ENCODE data around the gene GPR160. TPM values are rescaled to one million over a fixed set of nuclear protein-coding genes. Genes with fewer than 3 reads are reported as not detected.
A peak's percentile ranks its signal among the peaks of the same experiment; 100 is the strongest.

The GPR160 gene
- total and polyA plus RNA-seq, 3 donors from 2014 or later = 3.9 to 10.4 (median 4.2) TPM

DNA sequence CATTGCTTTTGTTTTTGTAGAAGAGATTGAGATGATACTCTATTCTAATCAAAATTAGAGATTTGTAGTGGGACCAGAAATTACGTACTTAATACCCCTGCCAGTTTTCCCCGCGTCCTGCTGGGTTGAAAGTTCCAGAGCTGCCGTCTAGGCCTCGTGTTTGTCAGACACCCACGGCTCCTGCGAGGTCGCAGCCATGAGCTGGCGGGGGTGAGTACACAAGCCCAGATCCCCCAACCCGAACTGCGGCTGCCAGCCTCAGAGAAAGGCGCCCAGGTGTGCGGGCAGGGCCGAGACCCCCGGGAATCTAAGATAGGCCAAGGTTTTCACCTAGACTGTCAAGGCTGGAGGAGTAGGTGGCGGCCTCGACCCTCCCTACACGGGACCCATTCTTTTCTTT, 26.3 kb downstream of the GPR160 start:
- Histone ChIP-seq H3K9me3 (no peaks in the 10 kb centered on the region), H3K4me3 (peak overlapping the region in 1 of 2 donors; percentile 5), H3K36me3 (ENCODE audit: low read depth, missing control alignments) (no peaks in the 10 kb centered on the region), H3K27me3 (no peaks in the 10 kb centered on the region), H3K27ac (no peak overlapping the region), H3K4me1 (no peaks in the 10 kb centered on the region)
- TF ChIP-seq CTCF (IDR thresholded peaks at IDR 0.05) (no peak), POLR2A (IDR thresholded peaks at IDR 0.05) (no peak)
- 29 to 62% methylated on average over 18 of the region's 18 CpGs for WGBS, 2 donors
- DNase-seq = no peak
- intact Hi-C loops (cut with DNase I; ENCODE audit: low total_unique reads) = no loop called here

DNA sequence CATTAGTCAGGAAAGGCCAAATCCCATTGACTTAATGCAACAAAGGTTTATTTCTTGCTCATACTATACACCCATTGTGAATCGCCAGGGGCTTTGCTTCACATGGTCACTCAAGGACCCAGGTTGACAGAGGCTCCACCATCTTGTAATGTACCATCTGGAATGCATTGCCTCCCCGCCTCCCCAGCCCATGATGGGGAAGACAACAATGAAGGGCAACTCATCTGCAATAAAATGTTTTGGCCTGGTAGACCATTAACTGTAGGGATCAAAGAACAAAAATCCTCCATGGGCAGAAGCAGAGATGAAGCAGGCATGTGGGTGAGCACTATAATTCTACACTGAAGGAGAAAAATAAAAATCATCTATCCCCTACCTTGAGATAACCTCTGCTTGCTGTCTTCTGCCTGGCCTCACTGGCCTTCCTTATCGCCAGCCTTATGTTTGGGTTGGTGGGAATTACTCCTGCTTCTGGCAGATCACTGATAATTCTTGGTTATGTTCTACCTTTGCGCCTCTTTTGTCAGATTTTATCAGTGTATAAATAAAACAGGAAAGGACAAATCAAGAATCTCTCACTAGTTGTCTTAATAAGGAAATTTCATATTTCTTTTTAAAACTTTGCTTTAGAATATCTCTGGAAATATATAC, 37.8 kb downstream of the GPR160 start:
- H3K36me3 ChIP-seq (ENCODE audit: low read depth, missing control alignments) = no peaks in the 10 kb centered on the region
- intact Hi-C loops (cut with DNase I; ENCODE audit: low total_unique reads) = no loop called here
- no peaks in the 10 kb centered on the region for H3K27me3 ChIP-seq
- 82% methylated on average over 4 of the region's 4 CpGs for WGBS, 2 donors
- TF ChIP-seq POLR2A (IDR thresholded peaks at IDR 0.05) (no peak), CTCF (IDR thresholded peaks at IDR 0.05) (no peak)
- H3K4me1 ChIP-seq = peaks cover 10% of the 10 kb centered on the region
- DNase-seq = no peak
- no peaks in the 10 kb centered on the region for H3K9me3 ChIP-seq
- H3K4me3 ChIP-seq = no peak overlapping the region
- H3K27ac ChIP-seq = no peak overlapping the region

- H3K9me3 ChIP-seq = no peaks in the 10 kb centered on the region
- H3K36me3 ChIP-seq (ENCODE audit: low read depth, missing control alignments) = no peaks in the 10 kb centered on the region
- intact Hi-C loops (cut with DNase I; ENCODE audit: low total_unique reads) = no loop called here
- 78 to 84% methylated on average over 6 of the region's 6 CpGs for WGBS, 2 donors
- TF ChIP-seq CTCF (IDR thresholded peaks at IDR 0.05) (no peak), POLR2A (IDR thresholded peaks at IDR 0.05) (no peak)
- no peak overlapping the region for H3K4me3 ChIP-seq
- H3K4me1 ChIP-seq = peaks cover 10% of the 10 kb centered on the region
- DNase-seq = no peak
- no peaks in the 10 kb centered on the region for H3K27me3 ChIP-seq
- no peak overlapping the region for H3K27ac ChIP-seq
These were observed 39.0 kb downstream of the GPR160 start for GRCh38 chr3:170076715-170077238.

- TF ChIP-seq POLR2A (IDR thresholded peaks at IDR 0.05) (no peak), CTCF (IDR thresholded peaks at IDR 0.05) (no peak)
- WGBS, 2 donors = 30 to 48% methylated on average over 10 of the region's 10 CpGs
These were observed 39.6 kb downstream of the GPR160 start for GRCh38 chr3:170077361-170077760.

More at GRCh38 chr3:170077361-170077760, 39.6 kb downstream of the GPR160 start:
- Histone ChIP-seq H3K9me3 (no peaks in the 10 kb centered on the region), H3K4me1 (peaks cover 10% of the 10 kb centered on the region), H3K27me3 (no peaks in the 10 kb centered on the region), H3K4me3 (no peak overlapping the region), H3K27ac (no peak overlapping the region), H3K36me3 (ENCODE audit: low read depth, missing control alignments) (no peaks in the 10 kb centered on the region)
- no peak for DNase-seq
- intact Hi-C loops (cut with DNase I; ENCODE audit: low total_unique reads) = no loop called here

Data from testis (tissue), 3 donors.